NCI-H1930 (cell line): Measurements from ENCODE around the gene TANC2.

ENCODE experiments used
- DNase-seq, 2 experiments: peaks; one replicate each; lab custom pipeline; 2025; lab: John Stamatoyannopoulos, UW

TANC2 gene

DNA sequence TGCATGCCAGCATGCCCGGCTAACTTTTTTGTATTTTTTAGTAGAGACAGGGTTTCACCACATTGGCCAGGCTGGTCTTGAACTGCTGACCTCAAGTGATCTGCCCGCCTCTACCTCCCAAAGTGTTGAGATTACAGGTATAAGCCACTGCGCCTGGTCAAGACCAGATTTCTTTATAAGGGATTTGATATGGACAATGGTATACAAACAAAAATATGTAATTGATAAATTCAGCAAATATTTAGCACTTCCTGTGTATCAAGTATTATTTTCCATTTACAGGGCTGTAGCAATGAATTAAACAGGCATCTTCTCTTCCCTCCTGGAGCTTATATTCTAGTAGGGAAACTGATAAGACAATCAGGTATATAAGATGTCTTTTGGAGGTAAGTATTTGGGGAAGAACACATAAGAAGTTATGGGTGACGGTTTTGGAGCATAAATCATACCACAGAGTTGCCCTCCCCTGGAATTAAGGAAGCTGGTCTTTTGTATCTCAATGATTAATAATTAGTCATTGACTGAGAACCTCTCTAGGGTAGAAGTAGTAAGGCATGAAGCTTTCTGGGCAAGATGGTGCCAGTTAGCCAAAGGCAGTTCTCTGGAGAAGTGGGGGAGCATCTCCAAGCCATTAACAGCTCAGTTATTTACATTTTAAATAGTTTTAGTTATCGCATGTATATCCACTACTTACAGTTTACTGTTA, 35.8 kb downstream of the TANC2 start:
- no peak for DNase-seq

DNA sequence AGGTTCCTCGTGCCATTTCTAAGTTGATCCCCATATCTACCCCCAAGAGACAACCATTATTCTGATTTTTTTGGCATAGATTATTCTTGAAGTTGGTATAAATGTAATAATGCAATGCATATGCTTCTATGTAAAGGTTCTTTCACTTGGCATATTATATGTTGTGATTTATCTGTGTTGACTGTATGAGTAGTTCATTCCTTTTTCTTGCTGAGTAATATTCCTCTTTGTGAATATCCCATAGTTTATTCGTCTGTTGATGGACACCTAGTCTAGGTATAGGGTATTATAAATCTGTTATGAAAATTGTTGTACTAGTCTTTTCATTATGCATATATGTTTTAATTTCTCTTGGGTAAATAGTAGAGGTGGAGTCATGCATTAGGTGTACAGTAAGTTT, 36.6 kb downstream of the TANC2 start:
- no peak for DNase-seq

DNA sequence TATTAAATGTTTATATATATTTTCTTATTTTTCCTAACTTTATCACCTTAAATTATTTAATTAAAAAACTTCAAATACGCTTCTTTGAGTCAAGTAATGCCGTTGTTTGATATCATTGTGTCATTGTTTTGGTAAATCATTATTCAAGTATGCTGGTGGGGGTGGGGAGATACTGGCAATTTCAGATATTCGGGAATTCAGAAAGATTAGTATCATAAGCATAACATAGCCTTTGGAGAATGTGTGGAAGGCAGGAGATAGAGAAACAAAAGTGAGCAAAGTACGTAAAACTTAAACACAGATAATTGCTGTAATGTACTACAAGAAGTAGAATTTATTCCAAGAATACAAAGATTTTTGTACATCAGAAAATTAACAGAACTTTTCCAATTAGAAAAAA, 49.8 kb downstream of the TANC2 start:
- DNase-seq = no peak
